ENCODE results near the gene VSTM4. TPM values are rescaled to one million over a fixed set of nuclear protein-coding genes. Genes with fewer than 3 reads are reported as not detected.

The VSTM4 gene
- total and polyA plus RNA-seq, 4 donors = 1.0 to 3.1 (median 2.0) TPM

- DNase-seq (ENCODE audit: low spot score) = no peak
- H3K4me3 ChIP-seq (ENCODE audit: low read depth in 1 of 3, low read length in 3 of 3) = no peak overlapping the region
- 29% methylated on average over 8 of the region's 8 CpGs for WGBS
- no peaks in the 10 kb centered on the region for H3K36me3 ChIP-seq (ENCODE audit: control insufficient read depth in 4 of 4, insufficient read depth in 3 of 4, low read depth in 1 of 4, low read length in 3 of 4)
- H3K9me3 ChIP-seq (ENCODE audit: control insufficient read depth in 4 of 4, low read length in 3 of 4) = peaks cover 0 to 3% (median 0%) of the 10 kb centered on the region in 4 donors
- no peak overlapping the region for H3K9ac ChIP-seq (ENCODE audit: low read depth in 1 of 2, low read length in 2 of 2)
- no peak for TF ChIP-seq HNF4G (IDR thresholded peaks at IDR 0.05)
- TF ChIP-seq TAF1 (conservative IDR thresholded peaks at IDR 0.05) = no peak
- TF ChIP-seq CTCF (IDR thresholded peaks at IDR 0.05; ENCODE audit: low read depth, low read length, missing input control) = no peak
- TF ChIP-seq HNF4A (conservative IDR thresholded peaks at IDR 0.05) = peak; percentile 45 to 61
- no peak for TF ChIP-seq FOXA2 (IDR thresholded peaks at IDR 0.05)
- TF ChIP-seq JUND (IDR thresholded peaks at IDR 0.05) = no peak
- peak; percentile 44 for TF ChIP-seq SP1 (IDR thresholded peaks at IDR 0.05)
- no peak for TF ChIP-seq GABPA (IDR thresholded peaks at IDR 0.05 in 1 of 2, conservative IDR thresholded peaks at IDR 0.05 in 1 of 2)
- peak; percentile 99 for TF ChIP-seq NR2F2 (IDR thresholded peaks at IDR 0.05)
- TF ChIP-seq ATF3 (IDR thresholded peaks at IDR 0.05) = no peak
- TF ChIP-seq FOXA1 (IDR thresholded peaks at IDR 0.05) = no peak
- TF ChIP-seq, protein P1, sequence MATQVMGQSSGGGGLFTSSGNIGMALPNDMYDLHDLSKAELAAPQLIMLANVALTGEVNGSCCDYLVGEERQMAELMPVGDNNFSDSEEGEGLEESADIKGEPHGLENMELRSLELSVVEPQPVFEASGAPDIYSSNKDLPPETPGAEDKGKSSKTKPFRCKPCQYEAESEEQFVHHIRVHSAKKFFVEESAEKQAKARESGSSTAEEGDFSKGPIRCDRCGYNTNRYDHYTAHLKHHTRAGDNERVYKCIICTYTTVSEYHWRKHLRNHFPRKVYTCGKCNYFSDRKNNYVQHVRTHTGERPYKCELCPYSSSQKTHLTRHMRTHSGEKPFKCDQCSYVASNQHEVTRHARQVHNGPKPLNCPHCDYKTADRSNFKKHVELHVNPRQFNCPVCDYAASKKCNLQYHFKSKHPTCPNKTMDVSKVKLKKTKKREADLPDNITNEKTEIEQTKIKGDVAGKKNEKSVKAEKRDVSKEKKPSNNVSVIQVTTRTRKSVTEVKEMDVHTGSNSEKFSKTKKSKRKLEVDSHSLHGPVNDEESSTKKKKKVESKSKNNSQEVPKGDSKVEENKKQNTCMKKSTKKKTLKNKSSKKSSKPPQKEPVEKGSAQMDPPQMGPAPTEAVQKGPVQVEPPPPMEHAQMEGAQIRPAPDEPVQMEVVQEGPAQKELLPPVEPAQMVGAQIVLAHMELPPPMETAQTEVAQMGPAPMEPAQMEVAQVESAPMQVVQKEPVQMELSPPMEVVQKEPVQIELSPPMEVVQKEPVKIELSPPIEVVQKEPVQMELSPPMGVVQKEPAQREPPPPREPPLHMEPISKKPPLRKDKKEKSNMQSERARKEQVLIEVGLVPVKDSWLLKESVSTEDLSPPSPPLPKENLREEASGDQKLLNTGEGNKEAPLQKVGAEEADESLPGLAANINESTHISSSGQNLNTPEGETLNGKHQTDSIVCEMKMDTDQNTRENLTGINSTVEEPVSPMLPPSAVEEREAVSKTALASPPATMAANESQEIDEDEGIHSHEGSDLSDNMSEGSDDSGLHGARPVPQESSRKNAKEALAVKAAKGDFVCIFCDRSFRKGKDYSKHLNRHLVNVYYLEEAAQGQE (IDR thresholded peaks at IDR 0.05) = no peak
- no peak for TF ChIP-seq MAX (IDR thresholded peaks at IDR 0.05)
- TF ChIP-seq RXRA (IDR thresholded peaks at IDR 0.05) = peak; percentile 67 to 80
- TF ChIP-seq, protein P2, sequence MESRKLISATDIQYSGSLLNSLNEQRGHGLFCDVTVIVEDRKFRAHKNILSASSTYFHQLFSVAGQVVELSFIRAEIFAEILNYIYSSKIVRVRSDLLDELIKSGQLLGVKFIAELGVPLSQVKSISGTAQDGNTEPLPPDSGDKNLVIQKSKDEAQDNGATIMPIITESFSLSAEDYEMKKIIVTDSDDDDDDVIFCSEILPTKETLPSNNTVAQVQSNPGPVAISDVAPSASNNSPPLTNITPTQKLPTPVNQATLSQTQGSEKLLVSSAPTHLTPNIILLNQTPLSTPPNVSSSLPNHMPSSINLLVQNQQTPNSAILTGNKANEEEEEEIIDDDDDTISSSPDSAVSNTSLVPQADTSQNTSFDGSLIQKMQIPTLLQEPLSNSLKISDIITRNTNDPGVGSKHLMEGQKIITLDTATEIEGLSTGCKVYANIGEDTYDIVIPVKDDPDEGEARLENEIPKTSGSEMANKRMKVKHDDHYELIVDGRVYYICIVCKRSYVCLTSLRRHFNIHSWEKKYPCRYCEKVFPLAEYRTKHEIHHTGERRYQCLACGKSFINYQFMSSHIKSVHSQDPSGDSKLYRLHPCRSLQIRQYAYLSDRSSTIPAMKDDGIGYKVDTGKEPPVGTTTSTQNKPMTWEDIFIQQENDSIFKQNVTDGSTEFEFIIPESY (IDR thresholded peaks at IDR 0.05) = no peak
- peak; percentile 24 to 25 for TF ChIP-seq RAD21 (IDR thresholded peaks at IDR 0.05)
- TF ChIP-seq EGR1 (IDR thresholded peaks at IDR 0.05; ENCODE audit: low read depth in 2 of 2) = no peak
- peaks cover 18 to 50% (median 43%) of the 10 kb centered on the region in 4 donors for H3K4me1 ChIP-seq (ENCODE audit: control insufficient read depth in 4 of 4, insufficient read depth in 4 of 4, low read length in 3 of 4)
- H3K27me3 ChIP-seq (ENCODE audit: control insufficient read depth in 4 of 4, insufficient read depth in 4 of 4, low read length in 3 of 4) = no peaks in the 10 kb centered on the region
- peak overlapping the region in 1 of 2 donors; percentile 27 for H3K27ac ChIP-seq (ENCODE audit: low read depth in 1 of 2, low read length in 2 of 2)
These were observed 32.1 kb downstream of the VSTM4 start for GRCh38 chr10:49083261-49083660.

Data from liver (tissue), 9 donors.